K562 (cell line): ENCODE data around the gene RCSD1. TPM values are rescaled to one million over a fixed set of nuclear protein-coding genes. Genes with fewer than 3 reads are reported as not detected.

ENCODE experiments used
- BDP1 ChIP-seq: IDR thresholded peaks from 3 replicates; pipeline ENCODE4 v1.6.1; 2011; ENCODE audit not compliant: insufficient read length, insufficient read depth
- CHD2 ChIP-seq: IDR thresholded peaks from 2 replicates; pipeline ENCODE4 v1.6.1; 2011; ENCODE audit warnings: low read depth, low read length
- FOXJ2 ChIP-seq: fragments of 200-800 bp; sonication (Bioruptor generic); IDR thresholded peaks from 2 replicates; pipeline ENCODE4 v1.6.1; 2016; ENCODE audit warnings: missing genetic modification characterization, missing compliant biosample characterization
- MAFG ChIP-seq: fragments of 450-650 bp; conservative IDR thresholded peaks from 2 replicates; pipeline ENCODE4 v1.6.1; 2016; ENCODE audit warnings: missing genetic modification characterization, missing compliant biosample characterization
- MAZ ChIP-seq, 2 experiments: fragments of 450-650 bp in 1 of 2; sonication (generic) in 1 of 2; formaldehyde crosslinking; IDR thresholded peaks in 1 of 2; conservative IDR thresholded peaks in 1 of 2; 2 replicates each; pipeline versions ENCODE4 v1.4.0 to v1.5.0; 2020; ENCODE audit warnings: mild to moderate bottlenecking in 1 of 2, missing genetic modification reagents in 1 of 2
- MTA1 ChIP-seq: fragments of 450-650 bp; IDR thresholded peaks from 2 replicates; pipeline ENCODE4 v1.6.1; 2017; ENCODE audit warnings: borderline replicate concordance
- MTF1 ChIP-seq: fragments of 250-450 bp; sonication (Bioruptor Pico); IDR thresholded peaks from 2 replicates; pipeline ENCODE4 v1.9.0; 2021; ENCODE audit warnings: moderate library complexity, mild to moderate bottlenecking, inconsistent platforms, borderline replicate concordance
- MYBL2 ChIP-seq, 2 experiments: fragments of 450-650 bp in 1 of 2; sonication (generic) in 1 of 2; formaldehyde crosslinking in 1 of 2; IDR thresholded peaks; 2 replicates each; pipeline versions ENCODE4 v1.6.1 to v1.8.1; 2017 to 2022; ENCODE audit warnings: borderline replicate concordance in 1 of 2, inconsistent platforms in 1 of 2, low read depth in 1 of 2, mild to moderate bottlenecking in 1 of 2, missing genetic modification reagents in 1 of 2, moderate library complexity in 1 of 2
- NCOA1 ChIP-seq: fragments of 450-650 bp; IDR thresholded peaks from 2 replicates; pipeline ENCODE4 v1.6.1; 2016; ENCODE audit warnings: low read depth
- NR0B1 ChIP-seq: fragments of 450-650 bp; IDR thresholded peaks from one replicate; pipeline ENCODE4 v1.6.1; 2018; ENCODE audit warnings: mild to moderate bottlenecking, moderate library complexity; ENCODE audit not compliant: partially characterized antibody
- NR2F6 ChIP-seq: fragments of 450-650 bp; formaldehyde crosslinking; IDR thresholded peaks from 2 replicates; pipeline ENCODE4 v1.4.0; 2020; ENCODE audit warnings: mild to moderate bottlenecking
- PRPF4 ChIP-seq: fragments of 200-400 bp; formaldehyde crosslinking; IDR thresholded peaks from one replicate; pipeline ENCODE4 v1.6.1; 2017; ENCODE audit warnings: low read length, low read depth, mild to moderate bottlenecking; ENCODE audit not compliant: insufficient read depth, poor library complexity, severe bottlenecking
- RBM22 ChIP-seq: fragments of 200-400 bp; formaldehyde crosslinking; IDR thresholded peaks from 2 replicates; pipeline ENCODE4 v1.6.1; 2018; ENCODE audit warnings: low read length, low read depth; ENCODE audit not compliant: poor library complexity, severe bottlenecking
- RFX5 ChIP-seq: IDR thresholded peaks from 2 replicates; pipeline ENCODE4 v1.6.1; 2011; ENCODE audit warnings: low read depth, mild to moderate bottlenecking, improper control_type of control experiment, low read length
- RREB1 ChIP-seq: fragments of 250-450 bp; sonication (Bioruptor Pico); IDR thresholded peaks from 2 replicates; pipeline ENCODE4 v1.4.0; 2020
- UBTF ChIP-seq, 2 experiments: IDR thresholded peaks; 2 replicates each; pipeline ENCODE4 v1.6.1; 2012; ENCODE audit warnings: improper control_type of control experiment in 2 of 2, low read depth in 2 of 2, low read length in 2 of 2, borderline replicate concordance in 1 of 2
- ZNF384 ChIP-seq: IDR thresholded peaks from 2 replicates; pipeline ENCODE4 v1.6.1; 2012; ENCODE audit warnings: low read depth, low read length, improper control_type of control experiment
- ZSCAN32 ChIP-seq: fragments of 450-650 bp; formaldehyde crosslinking; IDR thresholded peaks from 2 replicates; pipeline ENCODE4 v1.4.0; 2020; ENCODE audit warnings: mild to moderate bottlenecking, moderate library complexity
- polyA plus RNA-seq, 8 experiments: library from polyadenylated mRNA; depleted of rRNA in 4 of 8; stranded (reverse) in 5 of 8; unstranded in 3 of 8; fragments of >200 nt; fragmentation: Nextera tagmentation in 2 of 8; fragmentation: Illumina TruSeq in 1 of 8; extraction: Ambion mirVana in 2 of 8; extraction: Trizol in 1 of 8; gene quantifications; 2 replicates each; pipeline versions ENCODE4 v1.2.1 to v1.2.3, GENCODE V29; 2011 to 2014; ENCODE audit warnings: inconsistent platforms in 1 of 8, missing spikeins in 1 of 8
- total RNA-seq, 7 experiments: library from RNA; depleted of rRNA in 6 of 7; stranded (reverse); fragments of >200 nt in 6 of 7; fragmentation: Illumina TruSeq in 2 of 7; extraction: Trizol in 2 of 7; gene quantifications; 2 replicates each; pipeline versions ENCODE4 v1.2.1 to v1.2.3, GENCODE V29; 2011 to 2021; ENCODE audit warnings: low replicate concordance in 1 of 7

Gene RCSD1
- total and polyA plus RNA-seq, 9 of the 15 experiments (the other 6 are each of a cell fraction or from before 2014, with no cell fraction given), result 7.8 to 69.8 (median 45.3) TPM

GRCh38 chr1:167627865-167628641 lies 2.0 kb upstream of the RCSD1 start (continued):
- peak; percentile 89 for TF ChIP-seq MYBL2 (IDR thresholded peaks at IDR 0.05; ENCODE audit: low read depth)
- TF ChIP-seq MYBL2 (CRISPR knock-in tag; IDR thresholded peaks at IDR 0.05; ENCODE audit: borderline replicate concordance), result no peak
- TF ChIP-seq NR0B1, result no peak
- no peak for TF ChIP-seq CHD2
- peak; percentile 70 to 91; a peak in 3 of 4 replicates for TF ChIP-seq UBTF (IDR thresholded peaks at IDR 0.05; ENCODE audit: borderline replicate concordance in 1 of 2, low read depth in 2 of 2, low read length in 2 of 2)
- TF ChIP-seq RBM22, result no peak
- no peak for TF ChIP-seq PRPF4
- TF ChIP-seq NCOA1, result peak; percentile 95
- peak; percentile 92; the same call in 1 of the 2 replicates for TF ChIP-seq RREB1 (CRISPR knock-in tag)
- TF ChIP-seq MTF1 (CRISPR knock-in tag), result no peak
- no peak for TF ChIP-seq NR2F6 (CRISPR knock-in tag)
- peak; percentile 80 for TF ChIP-seq FOXJ2
- peak; percentile 86 for TF ChIP-seq MTA1
- no peak for TF ChIP-seq RFX5
- no peak for TF ChIP-seq ZSCAN32 (CRISPR knock-in tag)
- TF ChIP-seq MAZ (CRISPR knock-in tag; conservative IDR thresholded peaks at IDR 0.05 in 1 of 2, IDR thresholded peaks at IDR 0.05 in 1 of 2), result peak; percentile 83 to 95
- no peak; the same call in 1 of the 2 replicates for TF ChIP-seq ZNF384
- no peak for TF ChIP-seq BDP1
- TF ChIP-seq MAFG, result peak; percentile 73
